ENCODE data around the gene UBE2G2.

DNA sequence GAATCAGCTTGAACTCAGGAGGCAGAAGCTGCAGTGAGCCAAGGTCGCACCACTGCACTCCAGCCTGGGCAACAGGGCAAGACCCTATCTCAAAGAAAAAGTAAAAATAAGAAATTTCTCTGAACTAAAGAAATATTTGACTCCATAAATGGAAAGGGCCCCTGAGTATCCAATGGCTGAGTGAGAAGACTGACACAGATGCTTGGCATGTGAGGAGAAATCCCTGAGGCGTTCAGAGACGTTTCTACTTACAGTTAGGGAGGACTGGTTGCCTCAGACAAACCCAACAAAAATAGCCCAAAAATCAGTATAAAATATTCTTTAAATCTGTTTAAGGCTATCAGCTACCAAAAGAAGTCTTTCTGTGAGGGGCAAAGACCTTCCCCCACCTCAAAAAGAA lies 19.2 kb upstream of the UBE2G2 start:
- TF ChIP-seq EGR1 (IDR thresholded peaks at IDR 0.05; ENCODE audit: low read depth in 2 of 2) (no peak), RXRA (IDR thresholded peaks at IDR 0.05) (no peak), TAF1 (conservative IDR thresholded peaks at IDR 0.05) (no peak), HNF4G (IDR thresholded peaks at IDR 0.05) (no peak), JUND (IDR thresholded peaks at IDR 0.05) (no peak), RAD21 (IDR thresholded peaks at IDR 0.05) (no peak), YY1 (IDR thresholded peaks at IDR 0.05) (no peak), SP1 (IDR thresholded peaks at IDR 0.05) (no peak), HNF4A (conservative IDR thresholded peaks at IDR 0.05) (no peak)
- TF ChIP-seq, protein P1, sequence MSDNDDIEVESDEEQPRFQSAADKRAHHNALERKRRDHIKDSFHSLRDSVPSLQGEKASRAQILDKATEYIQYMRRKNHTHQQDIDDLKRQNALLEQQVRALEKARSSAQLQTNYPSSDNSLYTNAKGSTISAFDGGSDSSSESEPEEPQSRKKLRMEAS (IDR thresholded peaks at IDR 0.05) = no peak
- TF ChIP-seq, protein P2, sequence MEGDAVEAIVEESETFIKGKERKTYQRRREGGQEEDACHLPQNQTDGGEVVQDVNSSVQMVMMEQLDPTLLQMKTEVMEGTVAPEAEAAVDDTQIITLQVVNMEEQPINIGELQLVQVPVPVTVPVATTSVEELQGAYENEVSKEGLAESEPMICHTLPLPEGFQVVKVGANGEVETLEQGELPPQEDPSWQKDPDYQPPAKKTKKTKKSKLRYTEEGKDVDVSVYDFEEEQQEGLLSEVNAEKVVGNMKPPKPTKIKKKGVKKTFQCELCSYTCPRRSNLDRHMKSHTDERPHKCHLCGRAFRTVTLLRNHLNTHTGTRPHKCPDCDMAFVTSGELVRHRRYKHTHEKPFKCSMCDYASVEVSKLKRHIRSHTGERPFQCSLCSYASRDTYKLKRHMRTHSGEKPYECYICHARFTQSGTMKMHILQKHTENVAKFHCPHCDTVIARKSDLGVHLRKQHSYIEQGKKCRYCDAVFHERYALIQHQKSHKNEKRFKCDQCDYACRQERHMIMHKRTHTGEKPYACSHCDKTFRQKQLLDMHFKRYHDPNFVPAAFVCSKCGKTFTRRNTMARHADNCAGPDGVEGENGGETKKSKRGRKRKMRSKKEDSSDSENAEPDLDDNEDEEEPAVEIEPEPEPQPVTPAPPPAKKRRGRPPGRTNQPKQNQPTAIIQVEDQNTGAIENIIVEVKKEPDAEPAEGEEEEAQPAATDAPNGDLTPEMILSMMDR (IDR thresholded peaks at IDR 0.05; ENCODE audit: low read depth, low read length, missing input control) = no peak
- TF ChIP-seq, protein P3, sequence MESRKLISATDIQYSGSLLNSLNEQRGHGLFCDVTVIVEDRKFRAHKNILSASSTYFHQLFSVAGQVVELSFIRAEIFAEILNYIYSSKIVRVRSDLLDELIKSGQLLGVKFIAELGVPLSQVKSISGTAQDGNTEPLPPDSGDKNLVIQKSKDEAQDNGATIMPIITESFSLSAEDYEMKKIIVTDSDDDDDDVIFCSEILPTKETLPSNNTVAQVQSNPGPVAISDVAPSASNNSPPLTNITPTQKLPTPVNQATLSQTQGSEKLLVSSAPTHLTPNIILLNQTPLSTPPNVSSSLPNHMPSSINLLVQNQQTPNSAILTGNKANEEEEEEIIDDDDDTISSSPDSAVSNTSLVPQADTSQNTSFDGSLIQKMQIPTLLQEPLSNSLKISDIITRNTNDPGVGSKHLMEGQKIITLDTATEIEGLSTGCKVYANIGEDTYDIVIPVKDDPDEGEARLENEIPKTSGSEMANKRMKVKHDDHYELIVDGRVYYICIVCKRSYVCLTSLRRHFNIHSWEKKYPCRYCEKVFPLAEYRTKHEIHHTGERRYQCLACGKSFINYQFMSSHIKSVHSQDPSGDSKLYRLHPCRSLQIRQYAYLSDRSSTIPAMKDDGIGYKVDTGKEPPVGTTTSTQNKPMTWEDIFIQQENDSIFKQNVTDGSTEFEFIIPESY (IDR thresholded peaks at IDR 0.05) = no peak
- TF ChIP-seq, protein P4, sequence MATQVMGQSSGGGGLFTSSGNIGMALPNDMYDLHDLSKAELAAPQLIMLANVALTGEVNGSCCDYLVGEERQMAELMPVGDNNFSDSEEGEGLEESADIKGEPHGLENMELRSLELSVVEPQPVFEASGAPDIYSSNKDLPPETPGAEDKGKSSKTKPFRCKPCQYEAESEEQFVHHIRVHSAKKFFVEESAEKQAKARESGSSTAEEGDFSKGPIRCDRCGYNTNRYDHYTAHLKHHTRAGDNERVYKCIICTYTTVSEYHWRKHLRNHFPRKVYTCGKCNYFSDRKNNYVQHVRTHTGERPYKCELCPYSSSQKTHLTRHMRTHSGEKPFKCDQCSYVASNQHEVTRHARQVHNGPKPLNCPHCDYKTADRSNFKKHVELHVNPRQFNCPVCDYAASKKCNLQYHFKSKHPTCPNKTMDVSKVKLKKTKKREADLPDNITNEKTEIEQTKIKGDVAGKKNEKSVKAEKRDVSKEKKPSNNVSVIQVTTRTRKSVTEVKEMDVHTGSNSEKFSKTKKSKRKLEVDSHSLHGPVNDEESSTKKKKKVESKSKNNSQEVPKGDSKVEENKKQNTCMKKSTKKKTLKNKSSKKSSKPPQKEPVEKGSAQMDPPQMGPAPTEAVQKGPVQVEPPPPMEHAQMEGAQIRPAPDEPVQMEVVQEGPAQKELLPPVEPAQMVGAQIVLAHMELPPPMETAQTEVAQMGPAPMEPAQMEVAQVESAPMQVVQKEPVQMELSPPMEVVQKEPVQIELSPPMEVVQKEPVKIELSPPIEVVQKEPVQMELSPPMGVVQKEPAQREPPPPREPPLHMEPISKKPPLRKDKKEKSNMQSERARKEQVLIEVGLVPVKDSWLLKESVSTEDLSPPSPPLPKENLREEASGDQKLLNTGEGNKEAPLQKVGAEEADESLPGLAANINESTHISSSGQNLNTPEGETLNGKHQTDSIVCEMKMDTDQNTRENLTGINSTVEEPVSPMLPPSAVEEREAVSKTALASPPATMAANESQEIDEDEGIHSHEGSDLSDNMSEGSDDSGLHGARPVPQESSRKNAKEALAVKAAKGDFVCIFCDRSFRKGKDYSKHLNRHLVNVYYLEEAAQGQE (IDR thresholded peaks at IDR 0.05) = no peak
- TF ChIP-seq, protein P5, sequence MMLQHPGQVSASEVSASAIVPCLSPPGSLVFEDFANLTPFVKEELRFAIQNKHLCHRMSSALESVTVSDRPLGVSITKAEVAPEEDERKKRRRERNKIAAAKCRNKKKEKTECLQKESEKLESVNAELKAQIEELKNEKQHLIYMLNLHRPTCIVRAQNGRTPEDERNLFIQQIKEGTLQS (IDR thresholded peaks at IDR 0.05) = no peak
